ENCODE data around the gene PLAAT2. TPM values are rescaled to one million over a fixed set of nuclear protein-coding genes. Genes with fewer than 3 reads are reported as not detected.
A peak's percentile ranks its signal among the peaks of the same experiment; 100 is the strongest.

The PLAAT2 gene
- total and polyA plus RNA-seq, 9 of the 15 experiments (the other 6 are each of a cell fraction or from before 2014, with no cell fraction given) = not detected

- TF ChIP-seq, protein P1, sequence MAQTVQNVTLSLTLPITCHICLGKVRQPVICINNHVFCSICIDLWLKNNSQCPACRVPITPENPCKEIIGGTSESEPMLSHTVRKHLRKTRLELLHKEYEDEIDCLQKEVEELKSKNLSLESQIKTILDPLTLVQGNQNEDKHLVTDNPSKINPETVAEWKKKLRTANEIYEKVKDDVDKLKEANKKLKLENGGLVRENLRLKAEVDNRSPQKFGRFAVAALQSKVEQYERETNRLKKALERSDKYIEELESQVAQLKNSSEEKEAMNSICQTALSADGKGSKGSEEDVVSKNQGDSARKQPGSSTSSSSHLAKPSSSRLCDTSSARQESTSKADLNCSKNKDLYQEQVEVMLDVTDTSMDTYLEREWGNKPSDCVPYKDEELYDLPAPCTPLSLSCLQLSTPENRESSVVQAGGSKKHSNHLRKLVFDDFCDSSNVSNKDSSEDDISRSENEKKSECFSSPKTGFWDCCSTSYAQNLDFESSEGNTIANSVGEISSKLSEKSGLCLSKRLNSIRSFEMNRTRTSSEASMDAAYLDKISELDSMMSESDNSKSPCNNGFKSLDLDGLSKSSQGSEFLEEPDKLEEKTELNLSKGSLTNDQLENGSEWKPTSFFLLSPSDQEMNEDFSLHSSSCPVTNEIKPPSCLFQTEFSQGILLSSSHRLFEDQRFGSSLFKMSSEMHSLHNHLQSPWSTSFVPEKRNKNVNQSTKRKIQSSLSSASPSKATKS (CRISPR knock-in tag; IDR thresholded peaks at IDR 0.05) = no peak
- no peak for TF ChIP-seq NBN (IDR thresholded peaks at IDR 0.05; ENCODE audit: low read depth)
- no peak for TF ChIP-seq CUX1 (CRISPR knock-in tag; IDR thresholded peaks at IDR 0.05)
- no peak for TF ChIP-seq HOMEZ (CRISPR knock-in tag; IDR thresholded peaks at IDR 0.05)
- TF ChIP-seq E2F3 (CRISPR knock-in tag; IDR thresholded peaks at IDR 0.05) = no peak
- no peak for TF ChIP-seq HMGN3 (IDR thresholded peaks at IDR 0.05; ENCODE audit: borderline replicate concordance, extremely low read depth, insufficient read length, low read depth, low read length)
- TF ChIP-seq EP300 (IDR thresholded peaks at IDR 0.05; ENCODE audit: low read length) = peak; percentile 93
- TF ChIP-seq SOX6 (IDR thresholded peaks at IDR 0.05) = peak; percentile 82
- TF ChIP-seq HCFC1 (IDR thresholded peaks at IDR 0.05; ENCODE audit: low read depth, low read length) = no peak
- peak; percentile 66 for TF ChIP-seq BCOR (IDR thresholded peaks at IDR 0.05)
- no peak for TF ChIP-seq CREB3 (tag; conservative IDR thresholded peaks at IDR 0.05; ENCODE audit: low read depth)
- no peak for TF ChIP-seq FOS (IDR thresholded peaks at IDR 0.05; ENCODE audit: extremely low read depth, insufficient read length)
- no peak; the same call in 1 of the 2 replicates for TF ChIP-seq PKNOX1 (IDR thresholded peaks at IDR 0.05)
- TF ChIP-seq ZC3H8 (IDR thresholded peaks at IDR 0.05) = no peak
- TF ChIP-seq SMAD2 (IDR thresholded peaks at IDR 0.05; ENCODE audit: low read depth, low read length) = no peak
Measured at GRCh38 chr11:63517156-63517555, 46.0 kb downstream of the PLAAT2 start (continued).

Measured in K562 (cell line).